ENCODE measurements around the gene RNF121. TPM values are rescaled to one million over a fixed set of nuclear protein-coding genes. Genes with fewer than 3 reads are reported as not detected.

The RNF121 gene
- total RNA-seq, 1 experiment from 2014 or later = 21.4 TPM

GRCh38 chr11:71987521-71987920, 58.7 kb downstream of the RNF121 start:
- Histone ChIP-seq H3K27ac (no peak overlapping the region), H3K36me3 (0 out of 2 replicates have a peak, but pooled peaks cover 3% of the 10 kb centered on the region), H3K4me1 (replicated peaks) (no peaks in the 10 kb centered on the region), H3K9me3 (replicated peaks) (no peaks in the 10 kb centered on the region), H3K4me3 (no peak overlapping the region), H3K27me3 (replicated peaks) (no peaks in the 10 kb centered on the region)
- DNase-seq (ENCODE audit: low read depth in 1 of 2, low spot score in 2 of 2) = no peak

- Histone ChIP-seq H3K9me3 (replicated peaks) (no peaks in the 10 kb centered on the region), H3K27ac (no peak overlapping the region), H3K36me3 (0 out of 2 replicates have a peak, but pooled peaks cover 3% of the 10 kb centered on the region), H3K27me3 (replicated peaks) (no peaks in the 10 kb centered on the region), H3K4me3 (no peak overlapping the region), H3K4me1 (replicated peaks) (no peaks in the 10 kb centered on the region)
- no peak for DNase-seq (ENCODE audit: low read depth in 1 of 2, low spot score in 2 of 2)
Measured at GRCh38 chr11:71988050-71988449, 59.2 kb downstream of the RNF121 start.

DNA sequence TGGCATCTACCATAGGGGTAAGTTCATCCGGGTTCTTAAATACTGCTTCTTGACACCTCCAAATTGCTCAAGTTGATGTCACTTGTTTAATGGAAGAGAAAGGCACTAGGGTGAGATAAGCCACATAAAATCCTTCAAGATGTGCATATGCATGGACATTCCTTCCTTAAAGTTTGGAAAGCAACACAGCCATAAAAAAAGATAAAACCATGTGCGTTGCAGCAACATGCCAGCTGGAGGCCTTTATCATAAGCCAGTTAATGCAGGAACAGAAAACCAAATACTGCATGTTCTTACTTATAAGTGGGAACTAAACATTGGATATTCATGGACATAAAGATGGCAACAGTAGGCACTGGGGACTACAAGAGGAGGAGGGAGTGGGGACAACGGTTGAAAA, 61.9 kb downstream of the RNF121 start:
- Histone ChIP-seq H3K36me3 (0 out of 2 replicates have a peak, but pooled peaks cover 3% of the 10 kb centered on the region), H3K27ac (no peak overlapping the region), H3K9me3 (replicated peaks) (no peaks in the 10 kb centered on the region), H3K4me1 (replicated peaks) (no peaks in the 10 kb centered on the region), H3K27me3 (replicated peaks) (no peaks in the 10 kb centered on the region), H3K4me3 (no peak overlapping the region)
- no peak for DNase-seq (ENCODE audit: low read depth in 1 of 2, low spot score in 2 of 2)

- 0 out of 2 replicates have a peak, but pooled peaks cover 3% of the 10 kb centered on the region for H3K36me3 ChIP-seq
- H3K4me3 ChIP-seq = no peak overlapping the region
- H3K4me1 ChIP-seq (replicated peaks) = no peaks in the 10 kb centered on the region
- no peaks in the 10 kb centered on the region for H3K9me3 ChIP-seq (replicated peaks)
- H3K27me3 ChIP-seq (replicated peaks) = no peaks in the 10 kb centered on the region
- no peak overlapping the region for H3K27ac ChIP-seq
- DNase-seq (ENCODE audit: low read depth in 1 of 2, low spot score in 2 of 2) = no peak
Measured at GRCh38 chr11:71991494-71991893, 62.6 kb downstream of the RNF121 start.

DNA sequence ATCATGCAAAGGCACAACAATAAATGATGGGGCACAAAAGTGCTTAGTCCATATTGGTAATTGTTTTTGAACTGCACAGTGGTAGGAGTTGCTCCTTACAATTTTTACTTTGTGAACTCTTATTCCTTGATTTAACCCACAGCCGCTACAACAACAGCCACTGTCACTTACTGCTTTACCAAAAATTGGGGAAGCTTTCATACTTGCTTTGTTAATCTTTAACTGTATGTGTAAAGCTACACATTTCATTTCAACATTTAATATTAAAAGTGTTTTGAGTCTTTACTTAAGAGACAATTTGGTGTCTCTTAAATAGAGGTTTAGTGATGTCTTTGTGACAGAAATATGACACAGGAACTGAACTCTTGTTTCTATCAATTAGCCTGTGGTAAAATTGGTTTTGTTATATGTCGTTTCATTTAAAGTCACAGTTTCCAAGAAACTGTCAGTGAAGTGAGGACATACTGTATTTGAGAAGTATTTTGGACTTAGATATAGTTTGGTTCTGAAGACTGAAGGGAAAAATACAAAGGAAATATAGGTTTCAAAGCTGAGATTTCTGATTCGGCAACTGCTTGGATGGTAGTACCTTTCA, 63.4 kb downstream of the RNF121 start:
- H3K4me1 ChIP-seq (replicated peaks) = no peaks in the 10 kb centered on the region
- 0 out of 2 replicates have a peak, but pooled peaks cover 3% of the 10 kb centered on the region for H3K36me3 ChIP-seq
- H3K4me3 ChIP-seq = no peak overlapping the region
- H3K9me3 ChIP-seq (replicated peaks) = no peaks in the 10 kb centered on the region
- H3K27me3 ChIP-seq (replicated peaks) = no peaks in the 10 kb centered on the region
- no peak for DNase-seq (ENCODE audit: low read depth in 1 of 2, low spot score in 2 of 2)
- no peak overlapping the region for H3K27ac ChIP-seq

GRCh38 chr11:71994786-71995185, 65.9 kb downstream of the RNF121 start:
- peaks cover 5% of the 10 kb centered on the region for H3K4me1 ChIP-seq (replicated peaks)
- H3K4me3 ChIP-seq = no peak overlapping the region
- no peaks in the 10 kb centered on the region for H3K27me3 ChIP-seq (replicated peaks)
- no peak for DNase-seq (ENCODE audit: low read depth in 1 of 2, low spot score in 2 of 2)
- H3K27ac ChIP-seq = no peak overlapping the region
- no peaks in the 10 kb centered on the region for H3K9me3 ChIP-seq (replicated peaks)
- peaks cover 3% of the 10 kb centered on the region; the same call in 1 of the 2 replicates for H3K36me3 ChIP-seq

- no peaks in the 10 kb centered on the region for H3K27me3 ChIP-seq (replicated peaks)
- peaks cover 5% of the 10 kb centered on the region for H3K4me1 ChIP-seq (replicated peaks)
- no peak for DNase-seq (ENCODE audit: low read depth in 1 of 2, low spot score in 2 of 2)
- no peak overlapping the region for H3K4me3 ChIP-seq
- peaks cover under 1% of the 10 kb centered on the region; the same call in 1 of the 2 replicates for H3K36me3 ChIP-seq
- no peaks in the 10 kb centered on the region for H3K9me3 ChIP-seq (replicated peaks)
- no peak overlapping the region for H3K27ac ChIP-seq
Measured at GRCh38 chr11:71995726-71996291, 67.0 kb downstream of the RNF121 start.

GRCh38 chr11:71996517-71996916, 67.7 kb downstream of the RNF121 start:
- Histone ChIP-seq H3K27ac (no peak overlapping the region), H3K27me3 (replicated peaks) (no peaks in the 10 kb centered on the region), H3K9me3 (replicated peaks) (no peaks in the 10 kb centered on the region), H3K4me1 (replicated peaks) (peaks cover 5% of the 10 kb centered on the region), H3K4me3 (no peak overlapping the region), H3K36me3 (no peaks in the 10 kb centered on the region; the same call in 1 of the 2 replicates)
- DNase-seq (ENCODE audit: low read depth in 1 of 2, low spot score in 2 of 2) = no peak

- Histone ChIP-seq H3K4me1 (replicated peaks) (peaks cover 5% of the 10 kb centered on the region), H3K36me3 (no peaks in the 10 kb centered on the region; the same call in 1 of the 2 replicates), H3K27ac (no peak overlapping the region), H3K9me3 (replicated peaks) (no peaks in the 10 kb centered on the region), H3K4me3 (no peak overlapping the region), H3K27me3 (replicated peaks) (no peaks in the 10 kb centered on the region)
- DNase-seq (ENCODE audit: low read depth in 1 of 2, low spot score in 2 of 2) = no peak
Measured at GRCh38 chr11:71996946-71997345, 68.1 kb downstream of the RNF121 start.

- Histone ChIP-seq H3K36me3 (peaks cover 2% of the 10 kb centered on the region), H3K4me3 (no peak overlapping the region), H3K4me1 (replicated peaks) (peaks cover 5% of the 10 kb centered on the region), H3K27ac (no peak overlapping the region), H3K9me3 (replicated peaks) (no peaks in the 10 kb centered on the region), H3K27me3 (replicated peaks) (no peaks in the 10 kb centered on the region)
- no peak for DNase-seq (ENCODE audit: low read depth in 1 of 2, low spot score in 2 of 2)
Measured at GRCh38 chr11:71997594-71997993, 68.7 kb downstream of the RNF121 start.

DNA sequence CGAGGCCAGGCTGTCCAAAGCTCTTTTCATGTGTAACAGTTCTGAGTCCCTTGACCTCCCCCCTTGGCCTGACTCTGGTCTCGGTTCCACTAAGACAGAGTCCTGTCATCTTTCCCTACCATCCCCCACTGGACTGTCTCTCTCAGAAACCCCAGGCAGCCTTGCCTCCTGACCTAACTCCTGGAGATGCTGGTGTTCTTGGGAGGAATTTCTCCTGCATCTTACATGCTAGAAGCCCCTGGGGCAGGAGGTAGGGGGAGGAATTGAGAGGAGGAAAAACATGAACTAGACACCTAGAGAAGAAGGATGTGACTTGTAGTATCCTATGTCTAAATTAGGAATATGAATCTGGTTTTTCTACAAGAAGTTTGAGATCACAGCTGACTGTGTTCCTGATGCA, 69.2 kb downstream of the RNF121 start:
- no peaks in the 10 kb centered on the region for H3K27me3 ChIP-seq (replicated peaks)
- no peak overlapping the region for H3K27ac ChIP-seq
- peaks cover 7% of the 10 kb centered on the region for H3K36me3 ChIP-seq
- H3K9me3 ChIP-seq (replicated peaks) = no peaks in the 10 kb centered on the region
- DNase-seq (ENCODE audit: low read depth in 1 of 2, low spot score in 2 of 2) = no peak
- H3K4me1 ChIP-seq (replicated peaks) = peaks cover 5% of the 10 kb centered on the region
- H3K4me3 ChIP-seq = no peak overlapping the region

GRCh38 chr11:71998649-71999310, 69.9 kb downstream of the RNF121 start, which contains the start of gene IL18BP:
Gene IL18BP, plus strand, starts transcription at chr11:71998909. Its CDS starts 1,076 bp downstream, at chr11:71999985.
- no peak within 1 kb of the TSS for H3K4me3 ChIP-seq
- H3K27me3 ChIP-seq (replicated peaks) = no peaks in the 10 kb centered on the region
- DNase-seq (ENCODE audit: low read depth in 1 of 2, low spot score in 2 of 2) = no peak
- H3K9me3 ChIP-seq (replicated peaks) = no peaks in the 10 kb centered on the region
- peaks cover 14% of the 10 kb centered on the region for H3K36me3 ChIP-seq
- no peak within 1 kb of the TSS for H3K27ac ChIP-seq
- peaks cover 5% of the 10 kb centered on the region for H3K4me1 ChIP-seq (replicated peaks)

GRCh38 chr11:71999362-71999761, 70.5 kb downstream of the RNF121 start:
- H3K9me3 ChIP-seq (replicated peaks) = no peaks in the 10 kb centered on the region
- H3K36me3 ChIP-seq = peaks cover 20% of the 10 kb centered on the region
- no peak overlapping the region for H3K27ac ChIP-seq
- no peaks in the 10 kb centered on the region for H3K27me3 ChIP-seq (replicated peaks)
- DNase-seq (ENCODE audit: low read depth in 1 of 2, low spot score in 2 of 2) = no peak
- peaks cover 5% of the 10 kb centered on the region for H3K4me1 ChIP-seq (replicated peaks)
- H3K4me3 ChIP-seq = no peak overlapping the region

DNA sequence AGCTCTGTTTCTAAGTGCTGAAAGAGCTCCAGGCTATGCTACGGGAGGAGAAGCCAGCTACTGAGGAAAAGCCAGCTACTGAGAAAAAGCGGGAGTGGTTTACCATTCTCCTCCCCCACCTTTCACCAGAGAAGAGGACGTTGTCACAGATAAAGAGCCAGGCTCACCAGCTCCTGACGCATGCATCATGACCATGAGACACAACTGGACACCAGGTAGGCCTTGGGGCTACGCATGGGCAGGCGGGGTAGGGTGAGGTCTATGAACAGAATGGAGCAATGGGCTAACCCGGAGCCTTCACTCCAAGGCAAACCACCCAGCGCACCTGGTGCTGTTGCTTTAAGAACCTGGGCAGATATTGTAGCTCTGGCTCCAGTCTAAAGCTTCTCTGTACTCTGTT, 71.0 kb downstream of the RNF121 start:
- no peaks in the 10 kb centered on the region for H3K27me3 ChIP-seq (replicated peaks)
- peaks cover 24% of the 10 kb centered on the region for H3K36me3 ChIP-seq
- no peaks in the 10 kb centered on the region for H3K9me3 ChIP-seq (replicated peaks)
- H3K4me1 ChIP-seq (replicated peaks) = peaks cover 5% of the 10 kb centered on the region
- DNase-seq (ENCODE audit: low read depth in 1 of 2, low spot score in 2 of 2) = no peak
- no peak overlapping the region for H3K27ac ChIP-seq
- no peak overlapping the region for H3K4me3 ChIP-seq
